ENCODE results near the gene CCDC12.

DNA sequence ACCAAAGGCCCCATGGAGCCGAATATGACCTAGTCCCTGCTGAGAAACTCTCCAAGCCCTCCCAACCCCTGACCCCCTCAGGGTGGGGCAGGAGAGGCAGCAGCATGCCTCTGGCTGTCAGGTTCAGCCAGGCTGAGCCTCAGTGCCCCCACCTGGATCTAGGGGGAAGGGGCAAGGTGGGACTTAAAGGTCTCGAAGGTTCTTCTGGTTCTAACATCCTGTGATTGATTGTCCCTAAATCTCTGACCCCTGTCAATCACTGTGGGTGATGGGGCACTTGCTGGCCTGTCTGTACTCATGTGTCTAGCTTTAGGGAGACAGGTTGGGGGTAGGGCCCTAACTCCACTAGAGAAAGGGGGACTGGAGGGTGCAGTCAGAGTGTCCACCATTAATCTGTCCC is 16.7 kb upstream of the CCDC12 start:
- no peak for TF ChIP-seq EZH2 (IDR thresholded peaks at IDR 0.05)
- no peak for TF ChIP-seq POLR2AphosphoS5 (IDR thresholded peaks at IDR 0.05; ENCODE audit: borderline replicate concordance, low read depth, low read length)

All from SK-N-MC (cell line).